IMR-90 (cell line): ENCODE measurements around the gene NACC1. TPM values are rescaled to one million over a fixed set of nuclear protein-coding genes. Genes with fewer than 3 reads are reported as not detected.

ENCODE experiments used
- ATAC-seq: fragments of 200-7000 bp; cut with Tn5 transposase; 2 replicates; pipeline ENCODE4 v1.9.1; 2020; ENCODE audit warnings: low read depth, mild to moderate bottlenecking, moderate library complexity
- BruUV-seq: library from RNA; stranded (reverse); fragments of 400-500 nt; replicated peaks from 2 replicates; lab custom pipeline; 2021; lab: Mats Ljungman, UMichigan
- CTCF ChIA-PET: fragments of 300-600 bp; formaldehyde crosslinking; extraction: SDS; loops from one replicate; lab custom pipeline; 2021; ENCODE audit warnings: antibody characterized with exemption; lab: Yijun Ruan, JAX
- POLR2A ChIA-PET: fragments of 300-600 bp; sonication (Branson Sonifier 250); formaldehyde crosslinking; loops from one replicate; lab custom pipeline; 2022; ENCODE audit warnings: antibody characterized with exemption; ENCODE audit not compliant: unreplicated experiment; lab: Charles Lee
- DNase-seq: peaks from one replicate; pipeline ENCODE4 v3.0.0; 2013
- H2AFZ ChIP-seq: replicated peaks from 2 replicates; pipeline ENCODE3; 2013; ENCODE audit warnings: low read length, mild to moderate bottlenecking; ENCODE audit not compliant: poor library complexity
- H2AK5ac ChIP-seq: 2 replicates; pipeline ENCODE4 v1.6.1; 2013; ENCODE audit warnings: low read depth, low read length, inconsistent platforms
- H2AK9ac ChIP-seq: replicated peaks from 2 replicates; pipeline ENCODE3; 2013; ENCODE audit warnings: mild to moderate bottlenecking, low read depth, low read length, moderate library complexity; ENCODE audit not compliant: poor library complexity
- H2BK120ac ChIP-seq: 2 replicates; pipeline ENCODE4 v1.6.1; 2013; ENCODE audit warnings: low read depth, low read length, inconsistent platforms
- H2BK15ac ChIP-seq: 3 replicates; pipeline ENCODE4 v1.6.1; 2013; ENCODE audit warnings: low read depth, low read length, inconsistent platforms
- H2BK20ac ChIP-seq: 2 replicates; pipeline ENCODE4 v1.6.1; 2013; ENCODE audit warnings: low read depth, mild to moderate bottlenecking, inconsistent platforms, low read length, moderate library complexity
- H2BK5ac ChIP-seq: 2 replicates; pipeline ENCODE4 v1.6.1; 2013; ENCODE audit warnings: mild to moderate bottlenecking, low read depth, low read length, inconsistent platforms; ENCODE audit not compliant: poor library complexity, severe bottlenecking
- H3K14ac ChIP-seq: replicated peaks from 2 replicates; pipeline ENCODE4 v1.6.1; 2013; ENCODE audit warnings: low read depth, low read length, inconsistent platforms
- H3K18ac ChIP-seq: 2 replicates; pipeline ENCODE4 v1.6.1; 2013; ENCODE audit warnings: low read depth, low read length, control low read depth
- H3K23ac ChIP-seq: 2 replicates; pipeline ENCODE4 v1.6.1; 2013; ENCODE audit warnings: low read depth, low read length, inconsistent platforms
- H3K27ac ChIP-seq: 2 replicates; pipeline ENCODE4 v1.5.1; 2013; ENCODE audit warnings: mild to moderate bottlenecking, control low read depth, low read length; ENCODE audit not compliant: insufficient read depth
- H3K27me3 ChIP-seq: 2 replicates; pipeline ENCODE4 v1.6.1; 2013; ENCODE audit warnings: low read length; ENCODE audit not compliant: control insufficient read depth, insufficient read depth
- H3K36me3 ChIP-seq: 2 replicates; pipeline ENCODE4 v1.6.1; 2013; ENCODE audit warnings: low read length, mixed read lengths; ENCODE audit not compliant: control insufficient read depth, insufficient read depth
- H3K4ac ChIP-seq: 2 replicates; pipeline ENCODE4 v1.6.1; 2013; ENCODE audit warnings: low read depth, low read length, inconsistent platforms
- H3K4me1 ChIP-seq: 2 replicates; pipeline ENCODE4 v1.6.1; 2013; ENCODE audit warnings: low read length, mixed read lengths; ENCODE audit not compliant: control insufficient read depth, insufficient read depth
- H3K4me2 ChIP-seq: 2 replicates; pipeline ENCODE4 v1.6.1; 2013; ENCODE audit warnings: low read depth, mild to moderate bottlenecking, control low read depth, low read length, moderate library complexity
- H3K4me3 ChIP-seq: 2 replicates; pipeline ENCODE4 v1.5.1; 2013; ENCODE audit warnings: low read depth, mild to moderate bottlenecking, control low read depth, low read length, moderate library complexity; ENCODE audit not compliant: insufficient read depth
- H3K56ac ChIP-seq: 2 replicates; pipeline ENCODE4 v1.6.1; 2013; ENCODE audit warnings: low read length, inconsistent platforms; ENCODE audit not compliant: insufficient read depth; ENCODE audit errors: extremely low read depth
- H3K79me1 ChIP-seq, 2 experiments: 2 replicates each; pipeline ENCODE4 v1.6.1; 2013; ENCODE audit warnings: low read length in 2 of 2, inconsistent platforms in 1 of 2, low read depth in 1 of 2
- H3K9ac ChIP-seq: 2 replicates; pipeline ENCODE4 v1.6.1; 2013; ENCODE audit warnings: low read depth, low read length, control low read depth
- H3K9me1 ChIP-seq: 2 replicates; pipeline ENCODE4 v1.6.1; 2013; ENCODE audit warnings: low read length, inconsistent platforms; ENCODE audit not compliant: insufficient read depth
- H3K9me3 ChIP-seq: 2 replicates; pipeline ENCODE4 v1.6.1; 2013; ENCODE audit warnings: low read length; ENCODE audit not compliant: control insufficient read depth, insufficient read depth
- H4K20me1 ChIP-seq: 2 replicates; pipeline ENCODE4 v1.6.1; 2013; ENCODE audit warnings: low read length, inconsistent platforms; ENCODE audit not compliant: insufficient read depth
- H4K5ac ChIP-seq: 2 replicates; pipeline ENCODE4 v1.6.1; 2013; ENCODE audit warnings: mild to moderate bottlenecking, low read depth, low read length, control low read depth
- H4K8ac ChIP-seq, 2 experiments: 2 replicates each; pipeline ENCODE4 v1.6.1; 2013; ENCODE audit warnings: low read depth in 2 of 2, low read length in 2 of 2, control low read depth in 1 of 2, inconsistent platforms in 1 of 2
- H4K91ac ChIP-seq: 2 replicates; pipeline ENCODE4 v1.6.1; 2013; ENCODE audit warnings: low read depth, low read length, inconsistent platforms; ENCODE audit not compliant: insufficient read depth
- BHLHE40 ChIP-seq: fragments of 150-350 bp; IDR thresholded peaks from 2 replicates; pipeline ENCODE4 v1.6.1; 2016; ENCODE audit warnings: mild to moderate bottlenecking, low read depth, low read length
- CEBPB ChIP-seq: IDR thresholded peaks from 2 replicates; pipeline ENCODE4 v1.6.1; 2012; ENCODE audit warnings: low read depth, low read length, improper control_type of control experiment
- CHD1 ChIP-seq: IDR thresholded peaks from 2 replicates; pipeline ENCODE4 v1.6.1; 2012; ENCODE audit warnings: low read depth, low read length, improper control_type of control experiment
- FOS ChIP-seq: fragments of 150-350 bp; IDR thresholded peaks from 2 replicates; pipeline ENCODE4 v1.6.1; 2016; ENCODE audit warnings: low read depth, low read length
- NFE2L2 ChIP-seq: fragments of 150-350 bp; IDR thresholded peaks from 2 replicates; pipeline ENCODE4 v1.6.1; 2016; ENCODE audit warnings: low read depth, mild to moderate bottlenecking, low read length
- RAD21 ChIP-seq: IDR thresholded peaks from 2 replicates; pipeline ENCODE4 v1.6.1; 2012; ENCODE audit warnings: low read length, improper control_type of control experiment
- RCOR1 ChIP-seq: IDR thresholded peaks from 2 replicates; pipeline ENCODE4 v1.6.1; 2012; ENCODE audit warnings: mild to moderate bottlenecking, low read length, improper control_type of control experiment; ENCODE audit not compliant: insufficient replicate concordance
- WGBS, 2 experiments: methylation state at CpG; one replicate each; pipeline versions ENCODE4 v1.1.5 to v1.1.7; 2013; ENCODE audit warnings: missing lambda C conversion rate in 2 of 2; ENCODE audit not compliant: insufficient read length in 1 of 2; ENCODE audit errors: extremely low coverage in 2 of 2; 5-methylcytosine and 5-hydroxymethylcytosine counted together
- dilution Hi-C: fragments of 300-500 bp; cut with HindIII; formaldehyde crosslinking; loops from one replicate; pipeline ENCODE4 v1.14.3; 2018; ENCODE audit warnings: low sequenced_read_pairs; ENCODE audit not compliant: unreplicated experiment
- in situ Hi-C: fragments of 300-500 bp; cut with MboI; formaldehyde crosslinking; loops from 3 replicates; pipeline ENCODE4 v1.14.3; 2019; ENCODE audit warnings: low sequenced_read_pairs, inconsistent platforms, mixed read lengths
- intact Hi-C: fragments of 100-400 bp; cut with micrococcal nuclease; formaldehyde crosslinking; loops from 2 replicates; pipeline ENCODE4 v1.10.0; 2022
- polyA plus RNA-seq, 3 experiments: library from polyadenylated mRNA; depleted of rRNA; stranded (reverse); fragments of >200 nt; gene quantifications; 2 replicates each; pipeline ENCODE4 v1.2.3, GENCODE V29; 2012; ENCODE audit warnings: low replicate concordance in 1 of 3
- total RNA-seq: library from RNA; depleted of rRNA; stranded (reverse); fragments of >200 nt; gene quantifications from 2 replicates; pipeline ENCODE4 v1.2.3, GENCODE V29; 2012
- TF ChIP-seq, protein P1 (sequence below): fragments of 150-350 bp; IDR thresholded peaks from 2 replicates; pipeline ENCODE4 v1.6.1; 2017; ENCODE audit warnings: mild to moderate bottlenecking, antibody characterized with exemption, low read length, low read depth
- TF ChIP-seq, protein P2 (sequence below): fragments of 150-350 bp; IDR thresholded peaks from 2 replicates; pipeline ENCODE4 v1.6.1; 2016; ENCODE audit warnings: low read depth, mild to moderate bottlenecking, low read length, moderate library complexity, borderline replicate concordance

Gene NACC1
- total and polyA plus RNA-seq, 2 of the 4 experiments (the other 2 are of a cell fraction): 42.5 to 181 TPM

DNA sequence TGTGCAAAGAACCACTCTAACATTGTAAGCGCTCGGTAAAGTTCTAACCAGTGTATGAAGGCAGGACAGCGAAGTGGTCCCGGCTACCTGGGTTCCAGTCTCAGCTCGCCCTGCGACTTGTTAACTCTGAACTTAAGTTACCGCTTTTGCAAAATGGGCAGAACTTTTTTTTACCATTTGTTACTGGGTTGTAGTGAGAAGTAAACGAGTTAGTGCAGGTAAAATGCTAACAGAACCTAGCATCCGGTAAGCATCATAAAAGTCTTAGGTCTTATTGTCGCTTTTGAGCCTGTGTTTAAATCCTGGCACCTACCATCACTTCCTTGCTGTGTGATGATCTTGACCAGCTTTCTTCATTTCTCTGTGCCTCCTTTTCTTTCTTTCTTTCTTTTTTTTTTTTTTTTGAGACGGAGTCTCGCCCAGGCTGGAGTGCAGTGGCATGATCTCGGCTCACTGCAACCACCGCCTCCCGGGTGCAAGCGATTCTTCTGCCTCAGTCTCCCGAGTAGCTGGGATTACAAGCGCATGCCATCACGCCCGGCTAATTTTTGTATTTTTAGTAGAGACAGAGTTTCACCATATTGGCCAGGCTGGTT lies 790 bp upstream of the NACC1 start:
- Histone ChIP-seq H2AFZ (peak overlapping the region; percentile 91), H3K14ac (peak overlapping the region; percentile 89), H2AK9ac (peak overlapping the region; percentile 93), H3K27ac (no peak overlapping the region), H3K36me3 (peaks cover 14% of the 10 kb centered on the region), H3K9ac (peak overlapping the region; percentile 21), H3K4me2 (peak overlapping the region; percentile 90), H3K23ac (peak overlapping the region; percentile 79; the same call in 1 of the 2 replicates), H3K4ac (peak overlapping the region; percentile 90; the same call in 1 of the 2 replicates), H2AK5ac (peak overlapping the region; percentile 41), H2BK20ac (peak overlapping the region; percentile 66; the same call in 1 of the 2 replicates), H3K4me1 (peaks cover 25% of the 10 kb centered on the region), H3K9me1 (peaks cover 26% of the 10 kb centered on the region), H2BK15ac (no peak overlapping the region; the same call in 2 of the 3 replicates), H3K4me3 (peak overlapping the region; percentile 69), H4K8ac (peak overlapping the region; percentile 30 to 99), H3K9me3 (no peaks in the 10 kb centered on the region), H4K20me1 (peaks cover 35% of the 10 kb centered on the region), H3K79me1 (peaks cover 0 to 69% of the 10 kb centered on the region in 2 experiments; a peak in 3 of 4 replicates), H3K56ac (peak overlapping the region; percentile 20; the same call in 1 of the 2 replicates), H2BK5ac (peak overlapping the region; percentile 73), H2BK120ac (no peak overlapping the region; the same call in 1 of the 2 replicates), H3K27me3 (no peaks in the 10 kb centered on the region), H4K5ac (peak overlapping the region; percentile 78; the same call in 1 of the 2 replicates), H3K18ac (no peak overlapping the region), H4K91ac (0 out of 2 replicates have a peak overlapping the region, but pooled peaks have one; percentile 42)
- no TSS peak for BruUV-seq
- POLR2A ChIA-PET: interaction anchor here (0.6 kb wide), 1 partner anchor 1279 kb away, joined by 4 read pairs; no protein-coding TSS in a partner anchor
- no peak for TF ChIP-seq CEBPB
- TF ChIP-seq, protein P1, sequence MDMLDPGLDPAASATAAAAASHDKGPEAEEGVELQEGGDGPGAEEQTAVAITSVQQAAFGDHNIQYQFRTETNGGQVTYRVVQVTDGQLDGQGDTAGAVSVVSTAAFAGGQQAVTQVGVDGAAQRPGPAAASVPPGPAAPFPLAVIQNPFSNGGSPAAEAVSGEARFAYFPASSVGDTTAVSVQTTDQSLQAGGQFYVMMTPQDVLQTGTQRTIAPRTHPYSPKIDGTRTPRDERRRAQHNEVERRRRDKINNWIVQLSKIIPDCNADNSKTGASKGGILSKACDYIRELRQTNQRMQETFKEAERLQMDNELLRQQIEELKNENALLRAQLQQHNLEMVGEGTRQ: no peak
- no peak for TF ChIP-seq NFE2L2
- no peak for TF ChIP-seq CHD1
- no peak for TF ChIP-seq RCOR1
- TF ChIP-seq FOS: no peak
- TF ChIP-seq RAD21: no peak
- no peak for TF ChIP-seq BHLHE40
- TF ChIP-seq, protein P2, sequence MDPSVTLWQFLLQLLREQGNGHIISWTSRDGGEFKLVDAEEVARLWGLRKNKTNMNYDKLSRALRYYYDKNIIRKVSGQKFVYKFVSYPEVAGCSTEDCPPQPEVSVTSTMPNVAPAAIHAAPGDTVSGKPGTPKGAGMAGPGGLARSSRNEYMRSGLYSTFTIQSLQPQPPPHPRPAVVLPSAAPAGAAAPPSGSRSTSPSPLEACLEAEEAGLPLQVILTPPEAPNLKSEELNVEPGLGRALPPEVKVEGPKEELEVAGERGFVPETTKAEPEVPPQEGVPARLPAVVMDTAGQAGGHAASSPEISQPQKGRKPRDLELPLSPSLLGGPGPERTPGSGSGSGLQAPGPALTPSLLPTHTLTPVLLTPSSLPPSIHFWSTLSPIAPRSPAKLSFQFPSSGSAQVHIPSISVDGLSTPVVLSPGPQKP: no peak
- WGBS, 2 experiments: 24% methylated on average over 9 of the region's 20 CpGs; no CpG with 5 or more reads in 1 of the 2 experiments
- dilution Hi-C loops: no loop called here
- intact Hi-C loops: loop anchor here (5.0 kb wide), 1 partner anchor 145 kb away; no protein-coding TSS in a partner anchor
- no peak for DNase-seq
- ATAC-seq: no peak
- CTCF ChIA-PET: interaction anchor here (1.3 kb wide), 1 partner anchor 152 kb away, joined by 3 read pairs; no protein-coding TSS in a partner anchor
- in situ Hi-C loops: no loop called here
